Measurements from ENCODE around the gene PDS5A. TPM values are rescaled to one million over a fixed set of nuclear protein-coding genes. Genes with fewer than 3 reads are reported as not detected.
"Not testable (repeated sequence)": the region's sequence is repeated elsewhere in the genome, so short reads cannot be mapped to it uniquely, and the experiment has no call there.

PDS5A gene
- total RNA-seq, 1 donor from 2014 or later = 64.6 TPM

GRCh38 chr4:39808231-39808749 lies 169.4 kb downstream of the PDS5A start:
- no peaks in the 10 kb centered on the region for H3K9me3 ChIP-seq

GRCh38 chr4:39802005-39802404 lies 175.7 kb downstream of the PDS5A start:
- intact Hi-C loops (cut with DNase I) = no loop called here

More at GRCh38 chr4:39808231-39808749, 169.4 kb downstream of the PDS5A start:
- Histone ChIP-seq H3K27ac (no peak overlapping the region), H3K36me3 (no peaks in the 10 kb centered on the region), H3K4me3 (no peak overlapping the region), H3K4me1 (no peaks in the 10 kb centered on the region), H3K27me3 (no peaks in the 10 kb centered on the region)
- DNase-seq (ENCODE audit: extremely low spot score in 2 of 2) = no peak
- intact Hi-C loops (cut with DNase I) = no loop called here
- no peak for TF ChIP-seq POLR2A (IDR thresholded peaks at IDR 0.05)
- no peak for TF ChIP-seq CTCF (IDR thresholded peaks at IDR 0.05)
- no peak for TF ChIP-seq POLR2AphosphoS5 (IDR thresholded peaks at IDR 0.05; ENCODE audit: insufficient read depth in 1 of 2, low read depth in 1 of 2)

GRCh38 chr4:39792976-39793375 lies 184.7 kb downstream of the PDS5A start:
- intact Hi-C loops (cut with DNase I); H3K4me1 ChIP-seq; H3K4me3 ChIP-seq; H3K9me3 ChIP-seq; DNase-seq (ENCODE audit: extremely low spot score in 2 of 2); H3K27me3 ChIP-seq; H3K36me3 ChIP-seq; H3K27ac ChIP-seq: not testable (repeated sequence)

More at GRCh38 chr4:39802005-39802404, 175.7 kb downstream of the PDS5A start:
- Histone ChIP-seq H3K4me1 (no peaks in the 10 kb centered on the region), H3K9me3 (no peaks in the 10 kb centered on the region), H3K27ac (no peak overlapping the region), H3K27me3 (no peaks in the 10 kb centered on the region), H3K4me3 (no peak overlapping the region), H3K36me3 (no peaks in the 10 kb centered on the region)
- TF ChIP-seq CTCF (IDR thresholded peaks at IDR 0.05) = no peak
- no peak for TF ChIP-seq POLR2AphosphoS5 (IDR thresholded peaks at IDR 0.05; ENCODE audit: insufficient read depth in 1 of 2, low read depth in 1 of 2)
- no peak for TF ChIP-seq POLR2A (IDR thresholded peaks at IDR 0.05)
- DNase-seq (ENCODE audit: extremely low spot score in 2 of 2) = no peak

- no peak for DNase-seq (ENCODE audit: extremely low spot score in 2 of 2)
- TF ChIP-seq POLR2A (IDR thresholded peaks at IDR 0.05) (no peak), CTCF (IDR thresholded peaks at IDR 0.05) (no peak), POLR2AphosphoS5 (IDR thresholded peaks at IDR 0.05; ENCODE audit: insufficient read depth in 1 of 2, low read depth in 1 of 2) (no peak)
- no peaks in the 10 kb centered on the region for H3K36me3 ChIP-seq
- H3K9me3 ChIP-seq = no peaks in the 10 kb centered on the region
- no peaks in the 10 kb centered on the region for H3K27me3 ChIP-seq
- no peaks in the 10 kb centered on the region for H3K4me1 ChIP-seq
- no peak overlapping the region for H3K4me3 ChIP-seq
- no peak overlapping the region for H3K27ac ChIP-seq
- intact Hi-C loops (cut with DNase I) = no loop called here
Measured at GRCh38 chr4:39792529-39792928, 185.2 kb downstream of the PDS5A start.

- no peak for DNase-seq (ENCODE audit: extremely low spot score in 2 of 2)
Measured at GRCh38 chr4:39792128-39792527, 185.6 kb downstream of the PDS5A start.

More at GRCh38 chr4:39792128-39792527, 185.6 kb downstream of the PDS5A start:
- Histone ChIP-seq H3K4me1 (no peaks in the 10 kb centered on the region), H3K4me3 (no peak overlapping the region), H3K27me3 (no peaks in the 10 kb centered on the region), H3K36me3 (no peaks in the 10 kb centered on the region), H3K9me3 (no peaks in the 10 kb centered on the region), H3K27ac (no peak overlapping the region)
- intact Hi-C loops (cut with DNase I) = no loop called here
- TF ChIP-seq CTCF (IDR thresholded peaks at IDR 0.05) (no peak), POLR2A (IDR thresholded peaks at IDR 0.05) (no peak), POLR2AphosphoS5 (IDR thresholded peaks at IDR 0.05; ENCODE audit: insufficient read depth in 1 of 2, low read depth in 1 of 2) (no peak)

Data from vagina (tissue), 2 donors.